Activated CD8-positive, alpha-beta memory T cell treated with anti-CD3 and anti-CD28 coated beads, Interleukin-2, amount 50 U/mL, for 1 hour (primary cell): ENCODE measurements around the gene KLF3.

Experiments
- DNase-seq: peaks from one replicate; pipeline ENCODE4 v3.0.0-alpha.2; 2020; ENCODE audit errors: extremely low read depth

The KLF3 gene

GRCh38 chr4:38738940-38739803, 75.2 kb downstream of the KLF3 start:
- DNase-seq: no peak

- no peak for DNase-seq
Measured at GRCh38 chr4:38740303-38740702, 76.3 kb downstream of the KLF3 start.

GRCh38 chr4:38743866-38744265, 79.9 kb downstream of the KLF3 start:
- no peak for DNase-seq

- DNase-seq: no peak
Measured at GRCh38 chr4:38745881-38746280, 81.9 kb downstream of the KLF3 start.

DNA sequence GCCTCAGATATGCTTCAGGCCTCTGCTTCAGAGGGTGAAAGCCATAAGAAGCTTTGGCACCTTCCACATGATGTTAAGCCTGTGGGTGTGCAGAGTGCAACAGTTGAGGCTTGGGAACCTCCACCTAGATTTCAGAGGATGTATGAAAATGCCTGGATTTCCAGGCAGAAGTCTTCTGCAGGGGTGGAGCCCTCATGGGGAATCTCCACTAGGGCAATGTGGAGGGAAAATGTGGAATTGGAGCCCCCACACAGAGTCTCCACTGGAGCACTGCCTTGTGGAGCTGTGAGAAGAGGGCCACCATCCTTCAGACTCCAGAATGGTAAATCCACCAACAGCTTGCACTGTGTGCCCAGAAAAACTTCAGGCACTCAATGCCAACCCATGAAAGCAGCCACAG, 83.6 kb downstream of the KLF3 start:
- DNase-seq: no peak

DNA sequence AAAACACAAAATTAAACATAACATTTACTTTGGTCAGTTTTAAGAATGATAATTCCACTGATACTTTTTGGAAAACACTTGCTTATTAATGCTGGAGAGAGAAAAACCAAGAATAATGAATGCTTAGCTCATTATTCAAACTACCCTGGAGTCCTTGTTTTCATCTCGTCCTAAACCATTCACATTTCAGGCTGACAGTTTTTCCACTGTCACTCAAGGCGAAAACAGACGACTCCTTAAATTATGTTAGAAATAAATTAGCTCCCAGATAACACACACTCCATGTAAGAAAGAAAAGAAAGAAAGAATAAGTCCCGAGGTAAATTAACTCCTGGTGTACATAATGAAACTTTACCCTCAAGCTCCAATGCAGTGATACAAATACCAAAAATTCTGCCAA, 85.3 kb downstream of the KLF3 start:
- DNase-seq: no peak
